NCI-H2171 treated with DMSO at 0.1 percent for 48 hours (cell line): ENCODE data around the gene CCNG2.

Experiments used
- DNase-seq: peaks from one replicate; lab custom pipeline; 2025; lab: John Stamatoyannopoulos, UW

CCNG2 gene

GRCh38 chr4:77203380-77204197 lies 46.6 kb downstream of the CCNG2 start:
- peak; percentile 3 for DNase-seq

DNA sequence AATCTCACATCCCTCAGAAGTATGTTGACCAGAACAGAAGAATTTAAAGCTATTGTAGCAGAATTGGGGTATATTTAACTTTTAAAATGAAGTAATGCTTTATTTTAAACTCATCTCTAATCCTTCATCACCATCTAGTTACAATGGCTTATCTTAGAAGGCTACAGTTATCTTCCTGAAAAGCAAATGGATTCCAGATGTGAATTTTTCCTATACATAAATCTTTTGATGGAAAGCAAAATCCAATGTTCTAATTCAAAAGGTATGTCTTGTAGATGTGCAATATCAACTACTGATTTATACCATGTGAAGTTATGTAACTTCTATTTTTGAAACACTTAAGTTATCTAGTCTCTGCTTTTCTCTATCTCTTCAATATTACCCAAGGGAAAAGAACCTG lies 47.6 kb downstream of the CCNG2 start:
- DNase-seq, result no peak

DNA sequence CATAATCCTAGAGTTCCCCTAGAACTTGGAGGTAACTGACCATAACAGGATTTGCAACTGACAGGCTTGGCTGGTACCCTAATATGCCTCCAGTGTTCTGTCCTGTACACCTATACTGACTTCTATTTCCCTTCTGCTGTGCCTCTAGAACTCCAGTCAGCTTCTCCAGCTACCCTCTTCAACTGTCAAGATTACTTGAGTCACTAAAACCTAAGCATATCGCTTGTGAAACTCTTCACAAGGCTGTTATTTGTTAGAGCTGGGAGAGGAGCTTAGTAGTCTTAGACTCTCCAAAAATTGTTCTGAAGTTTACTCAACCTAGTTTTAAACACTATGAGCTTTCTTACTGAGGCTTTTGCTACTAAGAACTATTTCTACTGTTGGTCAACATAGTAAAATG lies 52.0 kb downstream of the CCNG2 start:
- no peak for DNase-seq

GRCh38 chr4:77209936-77210335 lies 52.9 kb downstream of the CCNG2 start:
- DNase-seq, result no peak

- no peak for DNase-seq
Measured at GRCh38 chr4:77215107-77215506, 58.1 kb downstream of the CCNG2 start.

DNA sequence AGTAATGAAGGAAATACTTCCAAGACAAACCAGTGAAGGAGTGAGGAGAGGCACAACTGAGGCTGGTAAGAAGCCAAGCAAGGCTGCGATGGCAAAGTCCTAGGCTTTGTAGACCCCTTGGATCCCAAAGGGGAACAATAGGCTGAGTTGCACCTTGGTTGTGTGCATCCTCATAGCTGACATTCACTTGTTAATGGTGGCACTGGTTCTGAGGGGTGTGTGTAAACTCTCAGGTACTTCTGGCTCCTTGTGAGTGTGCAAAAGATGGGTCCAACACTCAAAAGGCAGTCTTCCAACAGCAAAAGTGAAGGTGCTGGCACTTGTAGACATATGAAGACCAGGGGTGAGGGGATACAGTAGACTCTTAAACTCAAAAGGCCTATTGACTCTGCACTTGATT lies 60.5 kb downstream of the CCNG2 start:
- no peak for DNase-seq

- DNase-seq, result no peak
Measured at GRCh38 chr4:77219266-77219665, 62.3 kb downstream of the CCNG2 start.
